CD8-positive, alpha-beta memory T cell (primary cell): ENCODE measurements around the gene LRRC27. TPM values are rescaled to one million over a fixed set of nuclear protein-coding genes. Genes with fewer than 3 reads are reported as not detected.
A peak's percentile ranks its signal among the peaks of the same experiment; 100 is the strongest.

ENCODE experiments used
- CTCF ChIA-PET: fragments of 350-600 bp; sonication (Branson Sonifier 250); formaldehyde crosslinking; loops from one replicate; lab custom pipeline; 2021; ENCODE audit warnings: antibody characterized with exemption; lab: Charles Lee
- POLR2A ChIA-PET: fragments of 350-600 bp; sonication (Branson Sonifier 250); formaldehyde crosslinking; loops from one replicate; lab custom pipeline; 2021; ENCODE audit warnings: antibody characterized with exemption; lab: Charles Lee
- DNase-seq, 5 donors: peaks; one replicate each; pipeline versions ENCODE4 v3.0.0 to v3.0.0-alpha.2; 2020 to 2022; ENCODE audit warnings: mixed read lengths in 1 of 5
- H3K27ac ChIP-seq: one replicate; pipeline ENCODE4 v1.7.0; 2013; ENCODE audit warnings: low read depth, mild to moderate bottlenecking, low read length, moderate library complexity
- H3K27me3 ChIP-seq: 2 replicates; pipeline ENCODE4 v1.7.0; 2013; ENCODE audit warnings: low read length, mild to moderate bottlenecking; ENCODE audit not compliant: insufficient read depth, poor library complexity, severe bottlenecking
- H3K36me3 ChIP-seq: 2 replicates; pipeline ENCODE4 v1.7.0; 2013; ENCODE audit warnings: mild to moderate bottlenecking, low read length, moderate library complexity; ENCODE audit not compliant: insufficient read depth
- H3K4me1 ChIP-seq: 2 replicates; pipeline ENCODE4 v1.7.0; 2013; ENCODE audit warnings: mild to moderate bottlenecking, low read length, moderate library complexity; ENCODE audit not compliant: insufficient read depth
- H3K4me3 ChIP-seq: 2 replicates; pipeline ENCODE4 v1.7.0; 2013; ENCODE audit warnings: mild to moderate bottlenecking, low read length
- H3K9me3 ChIP-seq: 2 replicates; pipeline ENCODE4 v1.7.0; 2013; ENCODE audit warnings: mild to moderate bottlenecking, low read length
- H3K27ac Mint-ChIP-seq, 8 donors: one replicate each; pipeline ENCODE4 v1.8.0; 2020 to 2021; ENCODE audit warnings: mixed read lengths in 8 of 8, mild to moderate bottlenecking in 6 of 8, inconsistent platforms in 3 of 8, moderate library complexity in 3 of 8
- H3K27me3 Mint-ChIP-seq, 2 donors: one replicate each; pipeline ENCODE4 v1.8.0; 2020 to 2021; ENCODE audit warnings: mixed read lengths in 2 of 2, mild to moderate bottlenecking in 1 of 2, moderate library complexity in 1 of 2
- H3K36me3 Mint-ChIP-seq, 3 donors: one replicate each; pipeline ENCODE4 v1.8.0; 2020 to 2021; ENCODE audit warnings: mixed read lengths in 3 of 3, inconsistent platforms in 1 of 3, mild to moderate bottlenecking in 1 of 3
- H3K4me1 Mint-ChIP-seq, 3 donors: one replicate each; pipeline ENCODE4 v1.8.0; 2020 to 2021; ENCODE audit warnings: mixed read lengths in 3 of 3, inconsistent platforms in 1 of 3, mild to moderate bottlenecking in 1 of 3
- H3K4me3 Mint-ChIP-seq, 7 donors: one replicate each; pipeline ENCODE4 v1.8.0; 2020 to 2021; ENCODE audit warnings: mixed read lengths in 7 of 7, mild to moderate bottlenecking in 6 of 7, moderate library complexity in 4 of 7, inconsistent platforms in 2 of 7
- H3K9me3 Mint-ChIP-seq, 5 donors: one replicate each; pipeline ENCODE4 v1.8.0; 2020 to 2022; ENCODE audit warnings: mixed read lengths in 5 of 5, mild to moderate bottlenecking in 3 of 5, moderate library complexity in 2 of 5, inconsistent platforms in 1 of 5
- polyA plus RNA-seq: library from polyadenylated mRNA; unstranded; fragments of 300-500 nt; fragmentation: Illumina TruSeq; gene quantifications from one replicate; pipeline ENCODE4 v1.2.3, GENCODE V29; 2021
- total RNA-seq, 2 experiments: library from RNA; stranded (reverse); gene quantifications; one replicate each; pipeline ENCODE4 v1.2.3, GENCODE V29; 2021

The LRRC27 gene
- total and polyA plus RNA-seq, 3 experiments from 2014 or later: 1.8 to 5.7 (median 3.1) TPM

GRCh38 chr10:132409667-132410028, 77.7 kb downstream of the LRRC27 start:
- peaks cover 7 to 21% (median 12%) of the 10 kb centered on the region in 3 donors for H3K4me1 Mint-ChIP-seq
- no peaks in the 10 kb centered on the region for H3K36me3 ChIP-seq
- H3K9me3 Mint-ChIP-seq: no peaks in the 10 kb centered on the region
- ChIA-PET POLR2A (no interaction called here), CTCF (interaction anchor here (1.3 kb wide), 1 partner anchor 11 kb away, joined by 4 read pairs; no protein-coding TSS in a partner anchor)
- H3K27ac Mint-ChIP-seq: peak overlapping the region in 4 of 8 donors; percentile 11 to 91 (median 59)
- H3K36me3 Mint-ChIP-seq: peaks cover 0 to 22% (median 2%) of the 10 kb centered on the region in 3 donors
- DNase-seq: no peak
- no peaks in the 10 kb centered on the region for H3K9me3 ChIP-seq
- H3K4me3 ChIP-seq: no peak overlapping the region
- H3K4me1 ChIP-seq: peaks cover 6% of the 10 kb centered on the region
- H3K4me3 Mint-ChIP-seq: peak overlapping the region in 1 of 7 donors; percentile 9
- no peaks in the 10 kb centered on the region for H3K27me3 ChIP-seq
- no peak overlapping the region for H3K27ac ChIP-seq
- H3K27me3 Mint-ChIP-seq: no peaks in the 10 kb centered on the region

- CTCF ChIA-PET: interaction anchor here (1.3 kb wide), 1 partner anchor 10 kb away, joined by 4 read pairs; no protein-coding TSS in a partner anchor
- no peaks in the 10 kb centered on the region for H3K9me3 ChIP-seq
- H3K9me3 Mint-ChIP-seq: no peaks in the 10 kb centered on the region
- no peaks in the 10 kb centered on the region for H3K27me3 ChIP-seq
- H3K4me3 ChIP-seq: no peak overlapping the region
- peaks cover 8 to 24% (median 12%) of the 10 kb centered on the region in 3 donors for H3K4me1 Mint-ChIP-seq
- no peak for DNase-seq
- peaks cover 0 to 27% (median 2%) of the 10 kb centered on the region in 3 donors for H3K36me3 Mint-ChIP-seq
- no peaks in the 10 kb centered on the region for H3K36me3 ChIP-seq
- H3K27ac ChIP-seq: no peak overlapping the region
- H3K4me3 Mint-ChIP-seq: no peak overlapping the region
- H3K4me1 ChIP-seq: peaks cover 6% of the 10 kb centered on the region
- POLR2A ChIA-PET: no interaction called here
- peak overlapping the region in 3 of 8 donors; percentile 11 to 63 (median 55) for H3K27ac Mint-ChIP-seq
- no peaks in the 10 kb centered on the region for H3K27me3 Mint-ChIP-seq
Observed at GRCh38 chr10:132410056-132410778, 78.2 kb downstream of the LRRC27 start.

- H3K27ac Mint-ChIP-seq: no peak overlapping the region
- H3K4me1 ChIP-seq: peaks cover 6% of the 10 kb centered on the region
- CTCF ChIA-PET: interaction anchor here (1.3 kb wide), 1 partner anchor 10 kb away, joined by 4 read pairs; no protein-coding TSS in a partner anchor
Observed at GRCh38 chr10:132410779-132411532, 79.0 kb downstream of the LRRC27 start.

GRCh38 chr10:132411561-132412253, 79.7 kb downstream of the LRRC27 start:
- no peak for DNase-seq
- Histone ChIP-seq H3K9me3 (no peaks in the 10 kb centered on the region), H3K4me3 (no peak overlapping the region), H3K36me3 (no peaks in the 10 kb centered on the region), H3K27ac (no peak overlapping the region), H3K27me3 (no peaks in the 10 kb centered on the region), H3K4me1 (peaks cover 6% of the 10 kb centered on the region)
- POLR2A ChIA-PET: no interaction called here
- Mint-ChIP-seq H3K9me3 (no peaks in the 10 kb centered on the region), H3K27me3 (no peaks in the 10 kb centered on the region), H3K36me3 (peaks cover 0 to 22% (median 0%) of the 10 kb centered on the region in 3 donors), H3K4me1 (peaks cover 12 to 28% (median 16%) of the 10 kb centered on the region in 3 donors), H3K4me3 (no peak overlapping the region), H3K27ac (peak overlapping the region in 4 of 8 donors; percentile 27 to 78 (median 53))
- CTCF ChIA-PET: interaction anchor here (1.4 kb wide), 1 partner anchor 42 kb away, joined by 3 read pairs; no protein-coding TSS in a partner anchor

More at GRCh38 chr10:132410779-132411532, 79.0 kb downstream of the LRRC27 start:
- Mint-ChIP-seq H3K9me3 (no peaks in the 10 kb centered on the region), H3K4me3 (no peak overlapping the region), H3K4me1 (peaks cover 12 to 28% (median 16%) of the 10 kb centered on the region in 3 donors), H3K36me3 (peaks cover 0 to 26% (median 0%) of the 10 kb centered on the region in 3 donors), H3K27me3 (no peaks in the 10 kb centered on the region)
- Histone ChIP-seq H3K27me3 (no peaks in the 10 kb centered on the region), H3K27ac (no peak overlapping the region), H3K4me3 (no peak overlapping the region), H3K36me3 (no peaks in the 10 kb centered on the region), H3K9me3 (no peaks in the 10 kb centered on the region)
- no peak for DNase-seq
- POLR2A ChIA-PET: no interaction called here

- H3K27me3 Mint-ChIP-seq: no peaks in the 10 kb centered on the region
Observed at GRCh38 chr10:132412316-132413192, 80.6 kb downstream of the LRRC27 start.

GRCh38 chr10:132413226-132414205, 81.5 kb downstream of the LRRC27 start:
- Mint-ChIP-seq H3K9me3 (no peaks in the 10 kb centered on the region), H3K27me3 (no peaks in the 10 kb centered on the region), H3K4me3 (no peak overlapping the region), H3K4me1 (peaks cover 10 to 21% (median 12%) of the 10 kb centered on the region in 3 donors), H3K27ac (peak overlapping the region in 2 of 8 donors; percentile 29 to 92), H3K36me3 (peaks cover 0 to 16% (median 0%) of the 10 kb centered on the region in 3 donors)
- no peaks in the 10 kb centered on the region for H3K27me3 ChIP-seq
- no peak overlapping the region for H3K27ac ChIP-seq
- CTCF ChIA-PET: interaction anchor here (1.4 to 1.7 kb wide), 2 partner anchors 30 to 40 kb away, joined by 3 to 4 read pairs; no protein-coding TSS in a partner anchor
- no peaks in the 10 kb centered on the region for H3K36me3 ChIP-seq
- H3K4me3 ChIP-seq: no peak overlapping the region
- POLR2A ChIA-PET: no interaction called here
- no peaks in the 10 kb centered on the region for H3K4me1 ChIP-seq
- DNase-seq: no peak
- no peaks in the 10 kb centered on the region for H3K9me3 ChIP-seq

More at GRCh38 chr10:132412316-132413192, 80.6 kb downstream of the LRRC27 start:
- Mint-ChIP-seq H3K36me3 (peaks cover 0 to 19% (median 0%) of the 10 kb centered on the region in 3 donors), H3K27ac (peak overlapping the region in 1 of 8 donors; percentile 9), H3K9me3 (no peaks in the 10 kb centered on the region), H3K4me3 (no peak overlapping the region), H3K4me1 (peaks cover 12 to 27% (median 15%) of the 10 kb centered on the region in 3 donors)
- ChIA-PET POLR2A (no interaction called here), CTCF (interaction anchor here (1.4 kb wide), 1 partner anchor 41 kb away, joined by 3 read pairs; no protein-coding TSS in a partner anchor)
- no peaks in the 10 kb centered on the region for H3K36me3 ChIP-seq
- H3K4me1 ChIP-seq: peaks cover 6% of the 10 kb centered on the region
- DNase-seq: no peak
- H3K9me3 ChIP-seq: no peaks in the 10 kb centered on the region
- H3K4me3 ChIP-seq: no peak overlapping the region
- H3K27me3 ChIP-seq: no peaks in the 10 kb centered on the region
- no peak overlapping the region for H3K27ac ChIP-seq
